Loucy (cell line): ENCODE data around the gene SLAMF1.
A peak's percentile ranks its signal among the peaks of the same experiment; 100 is the strongest.

Source experiments
- H2AFZ ChIP-seq: fragments of 200-600 bp; sonication (generic); 2 replicates; pipeline ENCODE4 v1.6.0; 2016; ENCODE audit warnings: antibody characterized with exemption, mild to moderate bottlenecking, low read length, moderate library complexity
- H3F3A ChIP-seq: fragments of 200-600 bp; 2 replicates; pipeline ENCODE4 v1.6.0; 2016; ENCODE audit warnings: antibody characterized with exemption, low read depth, mild to moderate bottlenecking
- H3K27me3 ChIP-seq: fragments of 200-600 bp; sonication (generic); 2 replicates; pipeline ENCODE4 v1.6.1; 2014; ENCODE audit warnings: low read length, mild to moderate bottlenecking; ENCODE audit not compliant: insufficient read depth, poor library complexity, severe bottlenecking
- H3K36me3 ChIP-seq: fragments of 200-600 bp; sonication (generic); 2 replicates; pipeline ENCODE4 v1.6.1; 2016; ENCODE audit warnings: low read length; ENCODE audit not compliant: insufficient read depth
- H3K4me1 ChIP-seq: fragments of 200-600 bp; sonication (generic); 2 replicates; pipeline ENCODE4 v1.5.1; 2014; ENCODE audit warnings: low read length, mild to moderate bottlenecking; ENCODE audit not compliant: insufficient read depth, poor library complexity, severe bottlenecking
- H3K4me2 ChIP-seq: fragments of 200-600 bp; sonication (generic); 2 replicates; pipeline ENCODE4 v1.6.0; 2014; ENCODE audit warnings: antibody characterized with exemption, low read length, low read depth, mild to moderate bottlenecking; ENCODE audit not compliant: poor library complexity, severe bottlenecking
- H3K4me3 ChIP-seq: fragments of 200-600 bp; sonication (generic); 2 replicates; pipeline ENCODE4 v1.5.1; 2014; ENCODE audit warnings: low read length, mild to moderate bottlenecking, mixed read lengths; ENCODE audit not compliant: poor library complexity, severe bottlenecking
- H3K79me2 ChIP-seq: fragments of 200-600 bp; sonication (generic); 2 replicates; pipeline ENCODE4 v1.6.1; 2014; ENCODE audit warnings: low read length; ENCODE audit not compliant: insufficient read depth
- H3K9ac ChIP-seq: fragments of 200-600 bp; sonication (generic); 2 replicates; pipeline ENCODE4 v1.6.0; 2014; ENCODE audit warnings: mild to moderate bottlenecking, low read depth, low read length, moderate library complexity; ENCODE audit not compliant: poor library complexity, severe bottlenecking
- H3K9me2 ChIP-seq: fragments of 200-600 bp; sonication (generic); replicated peaks from 2 replicates; pipeline ENCODE4 v1.6.1; 2016; ENCODE audit warnings: low read depth, low read length, mixed read lengths
- H3K9me3 ChIP-seq: fragments of 200-600 bp; sonication (generic); 2 replicates; pipeline ENCODE4 v1.6.1; 2014; ENCODE audit warnings: mild to moderate bottlenecking, antibody characterized with exemption, low read length, low read depth; ENCODE audit not compliant: insufficient read depth
- H4K20me1 ChIP-seq: fragments of 200-600 bp; sonication (generic); 2 replicates; pipeline ENCODE4 v1.6.0; 2014; ENCODE audit warnings: antibody characterized with exemption, low read length, mild to moderate bottlenecking; ENCODE audit not compliant: insufficient read depth, poor library complexity, severe bottlenecking
- EZH2phosphoT487 ChIP-seq: fragments of 200-600 bp; IDR thresholded peaks from 2 replicates; pipeline ENCODE4 v1.6.1; 2018; ENCODE audit warnings: antibody characterized with exemption, mild to moderate bottlenecking, moderate library complexity, borderline replicate concordance
- TF ChIP-seq, protein P1 (sequence below): fragments of 200-600 bp; sonication (generic); conservative IDR thresholded peaks from 2 replicates; pipeline ENCODE4 v1.5.1; 2014; ENCODE audit warnings: mild to moderate bottlenecking, antibody characterized with exemption, low read length

The SLAMF1 gene

DNA sequence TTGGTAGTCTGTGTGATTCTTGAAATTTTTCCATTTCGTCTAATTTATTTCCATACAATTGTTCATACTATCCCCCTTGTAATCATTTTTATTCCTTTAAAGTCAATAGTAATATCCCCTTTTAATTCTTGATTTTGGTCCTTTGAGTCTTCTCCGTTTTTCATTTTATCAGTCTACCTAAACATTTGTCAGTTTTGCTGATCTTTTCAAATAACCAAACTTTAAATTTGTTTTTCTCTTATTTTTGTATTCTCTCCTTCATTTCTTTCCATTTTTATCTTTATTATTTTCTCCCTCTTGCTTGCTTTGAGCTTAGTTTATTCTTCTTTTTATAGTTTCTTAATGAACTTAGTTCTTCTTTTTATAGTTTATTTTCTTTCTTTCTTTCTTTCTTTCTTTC lies 21.1 kb upstream of the SLAMF1 start:
- Histone ChIP-seq H3K9me3 (no peaks in the 10 kb centered on the region), H3K9ac (no peak overlapping the region), H3F3A (no peaks in the 10 kb centered on the region), H3K27me3 (no peaks in the 10 kb centered on the region), H3K4me2 (no peak overlapping the region), H2AFZ (no peak overlapping the region), H3K4me1 (peaks cover 41% of the 10 kb centered on the region), H4K20me1 (no peaks in the 10 kb centered on the region), H3K9me2 (no peaks in the 10 kb centered on the region), H3K79me2 (no peaks in the 10 kb centered on the region), H3K36me3 (no peaks in the 10 kb centered on the region), H3K4me3 (no peak overlapping the region)
- TF ChIP-seq EZH2phosphoT487 = no peak
- TF ChIP-seq, protein P1, sequence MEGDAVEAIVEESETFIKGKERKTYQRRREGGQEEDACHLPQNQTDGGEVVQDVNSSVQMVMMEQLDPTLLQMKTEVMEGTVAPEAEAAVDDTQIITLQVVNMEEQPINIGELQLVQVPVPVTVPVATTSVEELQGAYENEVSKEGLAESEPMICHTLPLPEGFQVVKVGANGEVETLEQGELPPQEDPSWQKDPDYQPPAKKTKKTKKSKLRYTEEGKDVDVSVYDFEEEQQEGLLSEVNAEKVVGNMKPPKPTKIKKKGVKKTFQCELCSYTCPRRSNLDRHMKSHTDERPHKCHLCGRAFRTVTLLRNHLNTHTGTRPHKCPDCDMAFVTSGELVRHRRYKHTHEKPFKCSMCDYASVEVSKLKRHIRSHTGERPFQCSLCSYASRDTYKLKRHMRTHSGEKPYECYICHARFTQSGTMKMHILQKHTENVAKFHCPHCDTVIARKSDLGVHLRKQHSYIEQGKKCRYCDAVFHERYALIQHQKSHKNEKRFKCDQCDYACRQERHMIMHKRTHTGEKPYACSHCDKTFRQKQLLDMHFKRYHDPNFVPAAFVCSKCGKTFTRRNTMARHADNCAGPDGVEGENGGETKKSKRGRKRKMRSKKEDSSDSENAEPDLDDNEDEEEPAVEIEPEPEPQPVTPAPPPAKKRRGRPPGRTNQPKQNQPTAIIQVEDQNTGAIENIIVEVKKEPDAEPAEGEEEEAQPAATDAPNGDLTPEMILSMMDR = no peak

DNA sequence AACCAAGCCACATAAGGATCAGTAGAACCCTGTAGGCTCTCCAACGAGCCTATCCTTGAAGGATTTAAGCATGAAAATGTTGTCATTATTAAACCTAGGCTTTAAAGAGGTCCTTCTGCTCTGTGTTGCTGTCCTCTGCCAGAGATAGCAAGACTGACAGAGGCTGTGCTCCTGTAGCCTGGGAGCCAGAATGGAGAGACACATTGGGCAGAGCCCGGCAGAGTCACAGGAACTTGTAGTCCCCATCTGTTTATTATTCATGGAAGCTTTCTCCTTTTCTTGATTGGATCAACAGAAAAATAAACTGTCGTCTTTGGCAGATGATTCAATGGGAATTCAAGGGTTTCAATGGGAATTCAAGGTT lies 19.2 kb upstream of the SLAMF1 start:
- Histone ChIP-seq H3K9ac (peak overlapping the region; percentile 11), H3K27me3 (no peaks in the 10 kb centered on the region), H3K79me2 (no peaks in the 10 kb centered on the region), H3K9me2 (no peaks in the 10 kb centered on the region), H3K4me3 (peak overlapping the region; percentile 59), H3K36me3 (no peaks in the 10 kb centered on the region), H3K4me2 (peak overlapping the region; percentile 74), H2AFZ (0 out of 2 replicates have a peak overlapping the region, but pooled peaks have one; percentile 36), H3F3A (no peaks in the 10 kb centered on the region), H4K20me1 (no peaks in the 10 kb centered on the region), H3K9me3 (no peaks in the 10 kb centered on the region), H3K4me1 (peaks cover 51% of the 10 kb centered on the region)
- TF ChIP-seq, protein P1 = no peak
- TF ChIP-seq EZH2phosphoT487 = no peak

DNA sequence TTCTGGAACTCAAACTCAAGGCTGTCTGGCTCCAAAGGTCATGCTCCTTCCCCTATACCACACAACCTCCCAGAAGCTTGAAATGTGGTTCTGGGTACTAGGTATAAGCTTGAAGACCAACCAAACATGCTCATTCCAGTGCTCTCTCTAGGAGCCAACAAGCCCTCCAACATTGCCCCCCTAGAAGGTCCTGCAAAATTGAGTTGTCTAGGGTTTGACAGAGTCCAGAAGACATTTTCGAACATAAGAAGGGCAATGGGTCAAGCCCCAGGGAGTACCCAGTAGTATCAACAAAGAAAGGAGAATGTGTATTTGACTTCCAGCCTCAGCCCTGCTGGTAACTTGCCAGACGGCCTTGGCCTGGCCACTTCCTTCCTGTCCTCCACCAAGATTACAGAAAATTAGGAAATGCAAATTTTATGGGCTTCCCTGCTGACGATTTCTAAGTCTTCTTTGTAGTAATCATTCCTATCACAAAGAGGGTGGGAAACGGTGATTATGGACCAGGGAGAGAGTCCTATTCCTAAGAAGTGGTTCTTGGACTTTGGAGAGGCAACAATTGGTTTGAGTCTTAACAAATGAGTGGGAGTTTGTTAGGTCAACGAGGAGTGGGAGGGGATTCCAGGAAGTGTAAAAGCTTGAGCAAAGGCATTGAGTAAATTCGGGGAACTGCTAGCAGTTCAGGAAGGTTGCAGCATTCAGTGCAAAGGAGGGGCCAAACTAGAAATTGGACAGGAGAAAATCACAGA lies 18.7 kb upstream of the SLAMF1 start:
- no peaks in the 10 kb centered on the region for H3K36me3 ChIP-seq

More for the DNA sequence above, 18.7 kb upstream of the SLAMF1 start:
- H3K9ac ChIP-seq = peak overlapping the region; percentile 11
- peak overlapping the region; percentile 59 for H3K4me3 ChIP-seq
- no peaks in the 10 kb centered on the region for H4K20me1 ChIP-seq
- H3K9me3 ChIP-seq = no peaks in the 10 kb centered on the region
- H2AFZ ChIP-seq = 0 out of 2 replicates have a peak overlapping the region, but pooled peaks have one; percentile 36
- no peaks in the 10 kb centered on the region for H3K79me2 ChIP-seq
- H3K4me2 ChIP-seq = peak overlapping the region; percentile 74
- TF ChIP-seq, protein P1 = no peak
- TF ChIP-seq EZH2phosphoT487 = no peak
- peaks cover 51% of the 10 kb centered on the region for H3K4me1 ChIP-seq
- no peaks in the 10 kb centered on the region for H3K9me2 ChIP-seq
- no peaks in the 10 kb centered on the region for H3F3A ChIP-seq
- H3K27me3 ChIP-seq = no peaks in the 10 kb centered on the region
